Bladder microvascular endothelial cell (primary cell): Measurements from ENCODE around the gene EEF2K. TPM values are rescaled to one million over a fixed set of nuclear protein-coding genes. Genes with fewer than 3 reads are reported as not detected.

ENCODE experiments used
- total RNA-seq: library from RNA; depleted of rRNA; stranded (reverse); fragments of >200 nt; gene quantifications from 2 replicates; pipeline ENCODE4 v1.2.3, GENCODE V29; 2014

EEF2K gene
- total RNA-seq, result 37.4 and 45.8 TPM in 2 replicates

DNA sequence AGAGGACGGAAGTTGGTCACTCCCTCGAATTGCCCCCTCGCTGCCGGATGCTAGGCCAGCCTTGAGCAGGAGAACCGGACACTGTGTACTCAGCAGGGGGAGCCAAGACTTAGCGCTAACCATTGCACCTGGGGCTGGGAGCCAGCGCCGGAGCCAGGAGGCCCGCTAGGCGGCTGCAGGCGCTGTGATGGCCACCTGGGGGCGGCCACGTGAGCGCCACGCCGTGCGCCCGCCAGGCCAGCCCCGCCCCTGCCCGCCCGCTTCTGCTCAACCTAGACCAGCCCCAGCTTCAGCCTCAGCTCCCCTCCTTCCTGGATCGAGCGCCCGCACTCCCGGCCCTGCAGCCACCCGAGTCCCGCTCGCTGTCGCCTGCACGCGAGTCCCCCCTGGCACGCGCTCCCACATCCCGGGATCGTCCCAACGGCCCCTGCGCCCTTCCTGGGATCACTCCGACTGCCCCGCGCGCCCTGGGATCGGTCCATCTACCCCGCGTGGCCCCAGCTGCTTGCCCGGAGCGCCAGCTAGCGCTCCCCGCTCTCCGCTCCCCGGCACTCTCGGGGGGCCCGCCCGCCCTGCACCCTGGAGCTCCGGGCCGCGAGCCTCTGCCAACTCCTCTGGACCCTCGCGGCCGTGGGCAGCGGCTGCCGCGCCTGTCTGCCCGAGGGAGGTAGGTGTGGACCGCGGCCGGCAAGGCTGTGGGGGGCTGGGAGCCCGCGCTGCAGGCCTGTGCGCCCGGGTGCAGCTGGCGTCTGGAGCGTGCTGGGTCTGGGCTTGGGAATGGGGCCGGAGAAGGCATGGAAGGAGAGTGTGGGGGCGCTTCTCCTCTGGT is at the start of gene EEF2K:
EEF2K (plus strand) TSS at position 266 of the 829 bp plus-strand sequence. CDS start 19,452 bp downstream, outside the sequence.

DNA sequence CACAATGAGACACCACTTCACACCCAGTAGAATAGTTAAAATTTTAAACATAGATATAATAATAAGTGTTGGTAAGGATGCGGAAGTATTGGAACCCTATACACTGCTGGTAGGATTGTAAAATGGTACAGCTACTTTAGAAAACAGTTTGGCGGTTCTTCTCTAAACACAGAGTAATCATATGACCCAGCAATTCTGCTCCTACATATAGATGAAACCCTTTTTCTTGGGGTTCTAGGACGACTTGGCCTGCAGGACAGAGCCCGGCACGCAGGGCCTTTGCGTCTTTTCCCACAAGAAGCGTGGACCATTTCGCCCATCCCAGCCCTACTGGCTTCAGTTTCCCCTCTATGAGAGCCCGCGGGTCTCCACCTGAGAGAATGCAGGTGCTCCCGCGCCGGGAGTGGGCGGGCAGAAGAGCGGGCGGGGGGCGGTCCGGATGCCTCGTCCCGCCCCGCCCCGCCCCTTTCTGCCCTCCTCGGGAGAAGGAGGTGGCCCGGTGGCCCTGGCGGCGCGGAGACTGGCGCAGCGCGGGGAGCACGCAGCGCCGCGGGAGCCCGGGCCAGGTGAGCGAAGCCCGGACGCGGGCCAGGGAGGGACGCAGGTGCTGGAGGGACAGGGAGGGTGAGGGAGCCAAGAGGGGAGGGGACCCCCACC is 44.0 kb upstream of the EEF2K start, which contains the start of gene SDR42E2:
SDR42E2 (plus strand) TSS at position 508 of the 657 bp plus-strand sequence. CDS start 3,077 bp downstream, outside the sequence.

DNA sequence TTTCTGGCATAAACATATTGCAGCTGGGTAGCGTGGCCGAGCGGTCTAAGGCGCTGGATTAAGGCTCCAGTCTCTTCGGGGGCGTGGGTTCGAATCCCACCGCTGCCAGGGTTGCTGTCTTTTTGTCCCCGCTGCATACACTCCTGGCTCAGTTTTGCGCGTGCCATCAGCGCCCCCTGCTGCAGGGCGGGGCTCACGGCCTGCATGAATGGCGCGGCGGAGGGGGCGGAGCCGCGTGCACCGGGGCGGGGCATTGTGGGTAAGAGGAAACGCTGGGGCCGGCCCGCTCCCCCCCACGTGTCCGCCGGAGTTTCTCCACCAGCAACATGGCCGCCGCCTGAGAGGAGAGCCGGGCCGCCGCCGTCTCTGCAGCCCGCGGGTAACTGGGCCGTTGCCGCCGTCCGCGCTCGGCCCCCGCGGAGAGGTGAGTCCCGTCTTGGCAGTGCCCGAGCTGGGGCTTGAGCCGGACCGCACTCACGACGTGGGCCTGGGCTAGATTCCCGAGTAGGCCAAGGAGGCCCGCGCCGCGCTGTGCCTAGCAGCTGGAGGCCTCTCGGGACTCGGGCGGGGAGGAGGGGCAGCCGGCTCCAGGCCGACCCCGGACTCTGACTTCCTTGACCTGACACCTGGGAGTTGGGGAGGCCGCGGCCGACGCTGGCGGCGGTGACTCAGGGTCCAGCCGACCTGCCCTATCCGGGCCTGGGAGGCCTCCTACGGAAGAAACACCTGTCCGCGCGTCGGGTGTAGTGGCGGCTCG is 91.2 kb downstream of the EEF2K start, which contains the start of gene POLR3E:
POLR3E (plus strand) TSS at position 296 of the 757 bp plus-strand sequence. CDS start 5,560 bp downstream, outside the sequence.

Other genes starting within 250 kb of the EEF2K start
- not detected in 2 replicates for gene PDZD9, start 205.2 kb upstream of the EEF2K start, total RNA-seq
- 7.0 and 13.7 TPM in 2 replicates for gene MOSMO, start 198.2 kb upstream of the EEF2K start, total RNA-seq
- not detected in 2 replicates for gene VWA3A, start 113.7 kb upstream of the EEF2K start, total RNA-seq
- gene SDR42E2, start 43.8 kb upstream of the EEF2K start, total RNA-seq, result 0.16 TPM in 1 of 2 replicates, not detected in the other
- 30.8 and 70.9 TPM in 2 replicates for gene POLR3E, start 91.1 kb downstream of the EEF2K start, total RNA-seq
- 34.5 and 57.1 TPM in 2 replicates for gene CDR2, start 168.3 kb downstream of the EEF2K start, total RNA-seq